ENCODE data around the gene KCNC3.
"Not testable (repeated sequence)": the region's sequence is repeated elsewhere in the genome, so short reads cannot be mapped to it uniquely, and the experiment has no call there.

The KCNC3 gene

DNA sequence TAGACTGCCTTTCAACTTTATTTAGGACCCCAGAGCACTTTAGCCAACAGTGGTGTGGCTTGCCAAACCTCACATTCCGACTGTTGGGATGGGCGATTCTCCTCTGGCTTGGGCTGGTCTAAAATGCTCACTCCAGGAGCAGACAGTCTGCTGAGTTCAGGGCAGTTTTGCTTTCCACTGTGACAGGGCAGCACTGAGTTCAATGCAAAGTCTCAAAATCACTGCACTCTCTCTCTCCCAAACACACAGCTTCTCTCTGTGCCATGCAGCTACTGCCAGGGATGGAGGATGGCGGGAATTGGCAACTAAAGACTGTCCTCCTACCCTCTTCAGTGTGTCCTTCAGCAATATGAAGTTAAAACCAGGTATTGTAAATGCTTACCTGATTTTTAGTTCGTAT lies 23.1 kb upstream of the KCNC3 start:
- no peak for DNase-seq

- DNase-seq, result no peak
Observed at GRCh38 chr19:50349277-50350057, 20.3 kb upstream of the KCNC3 start.

DNA sequence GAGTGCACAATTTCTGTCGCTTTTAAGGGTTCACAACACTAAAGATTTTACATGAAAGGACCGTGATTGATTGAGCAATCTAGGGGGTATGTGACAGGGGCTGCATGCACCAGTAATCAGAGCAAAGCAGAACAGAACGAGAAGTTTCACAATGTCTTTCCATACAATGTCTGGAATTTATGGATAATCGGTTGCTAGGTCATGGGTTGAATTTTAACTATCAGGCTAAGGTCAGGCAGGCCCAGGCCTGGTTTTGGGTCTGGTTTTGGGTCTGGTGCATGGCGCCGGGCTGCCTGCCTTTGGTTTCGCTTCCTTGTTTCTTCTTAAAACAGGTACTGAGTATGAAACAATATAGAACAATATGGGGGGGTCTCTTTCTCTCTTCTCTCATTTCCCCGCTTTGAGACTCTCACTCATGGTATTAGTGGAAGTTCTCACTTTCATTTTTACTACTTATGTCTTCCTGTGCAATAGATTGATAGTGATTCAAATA lies 18.0 kb upstream of the KCNC3 start:
- DNase-seq, result not testable (repeated sequence)

GRCh38 chr19:50344661-50345318 lies 15.6 kb upstream of the KCNC3 start:
- DNase-seq, result no peak

DNA sequence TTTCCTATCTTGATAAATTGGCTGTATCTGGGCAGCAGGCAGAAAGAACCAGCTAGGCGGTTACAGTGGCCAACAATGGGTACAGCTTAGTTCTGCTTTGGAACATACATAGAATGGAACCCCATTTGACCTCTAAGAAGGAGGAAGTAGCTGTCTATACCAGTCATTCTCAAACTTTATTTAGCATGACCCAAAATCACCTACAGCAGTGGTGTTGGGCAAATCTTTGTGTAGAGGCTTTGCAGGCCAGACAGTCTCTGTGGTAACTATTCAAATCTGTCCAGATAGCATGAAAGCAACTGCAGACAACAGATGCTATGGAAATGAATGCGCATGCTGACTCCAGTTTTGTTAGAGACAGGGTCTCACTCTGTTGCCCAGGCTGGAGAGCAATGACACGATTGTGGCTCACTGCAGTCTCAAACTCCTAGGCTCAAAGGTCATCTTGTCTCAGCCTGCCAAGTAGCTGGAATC lies 12.0 kb upstream of the KCNC3 start:
- DNase-seq, result no peak

DNA sequence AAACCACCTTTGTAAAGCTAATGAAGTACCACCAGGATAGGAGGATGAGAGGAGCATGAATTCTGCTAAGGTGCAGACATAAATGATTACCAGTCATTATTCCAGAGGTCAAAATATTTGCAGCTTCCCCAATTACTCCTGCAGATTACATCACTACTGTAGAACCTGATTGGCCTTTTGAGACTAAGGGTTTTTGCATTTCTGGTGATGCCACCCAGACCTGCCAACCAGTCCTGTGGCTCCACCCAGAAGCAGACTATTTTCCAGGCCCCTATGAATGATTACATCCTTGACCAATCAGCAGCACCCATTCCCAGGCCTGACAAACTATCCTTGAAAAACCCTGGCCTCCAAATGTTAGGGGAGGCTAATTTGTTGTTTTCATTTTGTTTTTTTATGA lies 11.2 kb upstream of the KCNC3 start:
- no peak for DNase-seq

DNA sequence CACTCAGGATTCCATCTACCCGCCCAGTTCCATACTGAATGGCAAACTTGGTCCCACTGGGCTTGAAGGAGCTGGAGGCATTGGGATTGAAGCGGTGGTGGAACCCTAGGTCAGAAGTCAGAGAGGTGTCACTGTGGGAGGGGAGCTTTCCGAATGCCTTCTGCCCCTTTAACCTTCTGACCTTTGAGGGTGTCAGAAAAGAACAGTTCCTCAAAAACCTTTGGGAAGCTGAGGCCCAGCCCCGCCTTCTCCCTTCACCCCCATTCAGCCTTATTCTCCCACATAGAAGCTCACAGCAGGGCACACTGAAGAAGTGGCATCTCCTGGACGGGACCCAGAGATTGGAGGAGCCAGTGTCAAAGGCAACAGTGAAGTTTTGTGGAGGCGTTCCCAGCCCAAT lies 7.9 kb upstream of the KCNC3 start:
- not testable (repeated sequence) for DNase-seq

- DNase-seq, result no peak
Observed at GRCh38 chr19:50334741-50335421, 5.7 kb upstream of the KCNC3 start.

DNA sequence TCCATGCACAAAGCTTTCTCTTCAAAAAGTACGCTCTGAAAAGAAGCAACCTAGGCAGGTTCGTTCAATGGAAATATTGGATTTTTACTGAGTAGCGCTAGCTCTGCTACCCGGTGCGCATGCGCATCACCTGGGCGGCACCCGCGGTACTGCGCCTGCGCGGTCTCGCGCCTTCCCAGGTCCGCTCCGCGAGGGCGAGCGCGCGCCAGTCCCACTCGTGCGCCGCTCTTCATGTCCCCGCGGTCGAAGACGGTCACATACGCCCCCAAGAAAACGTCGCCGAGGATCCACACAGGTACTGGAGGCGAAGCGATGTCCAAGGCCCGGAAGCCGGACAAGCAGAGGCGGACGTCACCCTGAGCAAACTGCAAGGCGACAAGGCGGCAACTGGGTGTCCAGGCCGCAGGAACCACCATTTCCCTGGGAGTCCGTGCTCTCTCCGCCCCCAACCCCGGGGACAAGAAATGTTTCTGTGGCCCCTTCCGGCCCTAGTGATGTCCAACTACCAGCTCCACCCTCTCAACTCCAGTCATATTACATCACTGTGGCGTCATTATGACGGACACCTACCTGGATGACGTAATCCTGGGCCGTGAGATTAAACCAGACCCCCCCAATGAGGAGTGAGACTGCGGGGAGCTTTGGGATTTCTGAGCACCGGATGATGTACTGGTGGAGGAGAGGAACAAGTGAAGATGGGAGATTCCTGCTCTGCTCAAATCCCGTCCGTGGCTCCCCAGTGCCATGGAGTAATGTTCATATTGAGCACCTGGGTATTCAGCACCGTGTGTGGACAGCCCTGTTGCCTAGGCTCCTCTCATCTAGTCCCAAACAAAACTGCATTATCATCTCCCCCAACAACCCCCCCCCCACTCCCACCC lies 4.8 kb upstream of the KCNC3 start:
- peak; percentile 80 for DNase-seq

DNA sequence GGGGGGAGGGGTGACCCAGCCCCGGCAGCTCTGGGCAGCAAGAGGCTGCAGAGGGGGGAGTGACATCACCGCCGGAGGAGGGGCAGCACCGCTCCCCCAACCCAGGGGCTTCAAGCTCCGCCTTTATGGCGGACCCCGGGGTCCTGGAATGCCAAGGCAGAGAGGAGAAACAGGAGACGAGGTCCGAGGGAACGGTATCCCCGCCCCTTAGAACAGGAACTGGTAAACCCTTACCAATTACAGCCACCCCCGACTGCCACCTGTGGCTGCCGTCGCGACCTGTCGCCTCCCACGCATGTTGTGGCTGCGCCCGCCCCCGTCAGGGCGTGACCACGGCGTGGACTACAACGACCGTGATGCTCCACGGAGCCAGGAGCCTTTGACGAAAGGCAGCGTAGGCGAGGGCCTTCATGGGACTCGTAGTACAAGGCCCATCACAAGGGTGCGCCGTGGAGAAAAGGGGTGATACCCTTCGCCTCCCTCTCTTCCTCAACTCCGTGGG lies 4.1 kb upstream of the KCNC3 start:
- DNase-seq, result peak; percentile 85

GRCh38 chr19:50332244-50333038 lies 3.3 kb upstream of the KCNC3 start:
- DNase-seq, result no peak

DNA sequence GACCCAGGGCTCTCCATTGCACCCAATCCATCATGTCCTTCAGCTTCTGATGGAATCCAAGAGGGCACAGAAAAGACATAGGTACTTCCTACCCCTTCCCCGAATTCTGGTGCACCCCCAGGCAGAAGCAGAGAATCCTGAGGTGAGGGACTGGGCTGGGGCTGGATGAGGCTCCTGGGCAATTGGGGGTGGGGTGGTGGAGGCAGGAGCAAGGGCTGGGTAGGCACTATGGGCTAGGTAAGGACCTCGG lies 2.7 kb upstream of the KCNC3 start:
- no peak for DNase-seq

- no peak for DNase-seq
Observed at GRCh38 chr19:50331221-50331993, 2.2 kb upstream of the KCNC3 start.

- DNase-seq, result peak; percentile 62
Observed at GRCh38 chr19:50330365-50331078, 1.3 kb upstream of the KCNC3 start.

DNA sequence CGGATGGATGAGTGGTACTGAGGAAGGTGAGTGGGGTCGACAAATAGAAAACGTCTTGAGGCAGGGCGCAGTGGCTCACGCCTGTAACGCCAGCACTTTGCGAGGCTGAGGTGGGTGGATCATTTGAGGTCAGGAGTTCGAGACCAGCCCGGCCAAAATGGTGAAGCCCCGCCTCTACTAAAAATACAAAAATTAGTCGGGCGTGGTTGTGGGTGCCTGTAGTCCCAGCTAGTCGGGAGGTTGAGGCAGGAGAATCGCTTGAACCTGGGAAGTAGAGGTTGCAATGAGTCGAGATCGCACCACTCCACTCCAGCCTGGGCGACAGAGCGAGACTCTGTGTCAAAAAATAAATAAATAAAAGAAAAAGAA lies 733 bp upstream of the KCNC3 start:
- not testable (repeated sequence) for DNase-seq

GRCh38 chr19:50328873-50329145 lies 368 bp downstream of the KCNC3 start:
- no peak for DNase-seq

DNA sequence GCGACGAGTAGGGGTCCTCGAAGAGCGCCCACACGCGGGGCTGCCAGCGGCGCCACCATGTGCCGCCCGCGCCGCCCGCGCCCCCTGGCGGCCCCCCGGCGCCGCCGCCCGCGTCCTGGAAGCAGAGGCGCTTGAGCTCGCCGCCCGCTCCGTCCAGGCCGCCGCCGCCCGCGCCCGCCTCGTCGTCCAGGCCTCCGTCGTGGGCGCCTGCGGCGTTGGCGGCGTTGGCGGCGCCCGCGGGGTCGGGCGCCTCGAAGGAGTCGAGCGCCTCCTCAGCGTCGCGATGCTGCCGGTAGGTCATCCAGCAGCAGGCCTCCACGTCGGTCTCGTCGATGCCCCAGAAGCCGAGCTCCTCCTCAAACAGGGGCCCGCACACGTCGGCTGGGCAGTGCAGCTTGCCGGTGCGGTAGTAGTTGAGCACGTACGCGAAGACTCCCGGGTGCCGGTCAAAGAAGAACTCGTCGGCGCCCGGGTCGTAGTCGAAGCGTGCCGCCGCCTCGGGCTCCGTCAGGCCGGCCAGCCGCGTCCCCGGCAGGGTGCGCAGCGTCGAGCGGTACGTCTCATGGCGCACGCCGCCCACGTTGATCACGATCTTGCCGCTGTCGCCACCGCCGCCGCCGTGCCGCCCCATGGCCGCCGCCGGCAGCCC lies 829 bp downstream of the KCNC3 start:
- DNase-seq, result no peak

DNA sequence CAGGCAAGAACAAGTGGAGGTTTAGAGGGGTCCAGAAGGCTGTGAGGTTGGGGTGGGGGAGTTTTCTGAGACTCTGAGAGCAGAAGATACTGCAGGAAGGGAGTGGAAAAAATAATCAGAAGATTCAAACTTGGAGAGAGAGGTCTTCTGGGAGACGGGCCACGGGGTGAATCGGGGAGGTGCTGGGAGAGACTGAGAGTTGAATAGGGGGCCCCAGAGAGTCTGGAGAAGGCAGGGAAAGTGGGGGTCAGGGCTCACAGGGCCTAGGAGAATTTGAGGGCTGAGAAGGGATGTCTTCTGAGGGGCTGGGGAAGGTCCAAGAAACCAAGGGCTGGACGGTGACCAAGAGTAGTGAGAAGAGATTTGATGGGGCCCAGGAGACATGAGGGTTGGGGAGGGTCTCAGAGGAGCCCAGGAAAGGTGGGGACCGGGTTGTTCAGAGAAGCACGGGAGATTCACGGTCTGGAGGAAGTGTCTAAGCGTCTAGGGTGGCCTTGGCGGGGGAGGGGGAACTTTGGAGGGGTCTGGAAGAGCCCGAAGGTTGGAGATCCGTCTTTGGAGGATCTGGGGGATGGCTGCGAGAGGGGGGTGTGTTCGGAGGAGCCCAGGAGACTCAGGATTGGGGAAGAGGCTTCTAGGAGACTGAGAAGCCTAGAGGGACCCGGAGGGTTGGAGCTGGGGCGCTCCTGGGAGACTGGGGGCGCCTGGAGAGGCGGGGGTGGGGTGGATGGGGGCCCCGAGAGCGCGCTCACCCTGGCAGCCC lies 1.5 kb downstream of the KCNC3 start:
- no peak for DNase-seq

GRCh38 chr19:50327013-50327412 lies 2.2 kb downstream of the KCNC3 start:
- DNase-seq, result no peak
